Stimulated activated CD8-positive, alpha-beta memory T cell treated with anti-CD3 and anti-CD28 coated beads, Interleukin-15, amount 100 ng/mL, for 1 hour (primary cell): ENCODE results near the gene SLC66A1.

ENCODE experiments used
- DNase-seq: peaks from one replicate; pipeline ENCODE4 v3.0.0-alpha.2; 2020; ENCODE audit warnings: low read depth

The SLC66A1 gene

GRCh38 chr1:19343617-19344350 is 31.7 kb downstream of the SLC66A1 start:
- DNase-seq, result no peak

GRCh38 chr1:19344372-19344810 is 32.3 kb downstream of the SLC66A1 start:
- DNase-seq, result peak; percentile 8

- DNase-seq, result no peak
These were observed 32.7 kb downstream of the SLC66A1 start for GRCh38 chr1:19344831-19345230.

GRCh38 chr1:19345391-19345790 is 33.3 kb downstream of the SLC66A1 start:
- DNase-seq, result no peak

DNA sequence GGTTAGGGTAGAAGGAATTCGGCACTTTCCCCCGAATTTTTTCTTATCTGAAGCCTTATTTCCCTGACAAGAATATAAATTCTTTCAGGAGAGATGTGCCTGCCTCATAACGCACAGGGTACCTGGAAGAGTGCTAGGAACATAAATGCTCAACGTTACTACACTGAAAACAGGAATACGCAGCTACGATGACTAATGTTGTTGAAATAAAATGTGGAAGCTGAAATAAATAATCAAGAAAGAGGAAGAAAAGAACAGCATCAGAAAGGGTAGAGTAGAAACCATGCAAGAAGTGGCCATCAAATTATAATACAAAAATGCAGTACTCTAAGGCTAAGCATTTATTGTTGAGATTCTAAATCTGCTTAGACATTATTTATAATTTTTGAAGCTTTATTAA is 33.9 kb downstream of the SLC66A1 start:
- DNase-seq, result no peak

DNA sequence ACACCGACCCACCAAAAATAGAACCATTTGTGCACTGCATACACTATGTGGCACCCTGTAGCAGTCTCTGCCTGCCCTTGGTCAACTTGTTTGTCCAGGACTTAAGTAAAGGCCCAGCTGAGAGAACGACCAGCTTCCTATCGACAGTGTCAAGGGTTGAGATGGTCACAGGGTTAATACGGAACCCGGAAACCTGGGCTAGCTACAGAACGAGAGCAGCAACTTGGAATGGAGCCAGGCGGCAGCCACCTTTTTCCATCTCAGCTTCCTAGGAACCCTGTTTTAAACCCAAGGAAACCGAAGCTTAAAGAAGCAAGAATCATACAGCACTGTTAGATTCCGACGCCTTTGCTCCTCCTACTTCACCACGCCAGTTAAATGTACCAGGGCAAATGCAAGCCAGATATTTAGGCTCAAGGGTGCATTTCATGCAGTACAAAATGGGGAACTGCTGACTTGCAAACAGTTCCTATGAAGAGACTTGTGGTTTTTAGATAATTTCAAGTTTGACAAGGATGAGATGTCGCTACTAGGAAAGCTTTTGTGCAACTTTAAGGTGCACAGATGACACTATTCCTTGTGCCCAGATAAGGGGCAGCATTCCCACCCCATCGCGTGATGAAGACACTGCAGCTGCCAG is 35.5 kb downstream of the SLC66A1 start:
- DNase-seq, result no peak

GRCh38 chr1:19348441-19349198 is 36.5 kb downstream of the SLC66A1 start:
- no peak for DNase-seq

DNA sequence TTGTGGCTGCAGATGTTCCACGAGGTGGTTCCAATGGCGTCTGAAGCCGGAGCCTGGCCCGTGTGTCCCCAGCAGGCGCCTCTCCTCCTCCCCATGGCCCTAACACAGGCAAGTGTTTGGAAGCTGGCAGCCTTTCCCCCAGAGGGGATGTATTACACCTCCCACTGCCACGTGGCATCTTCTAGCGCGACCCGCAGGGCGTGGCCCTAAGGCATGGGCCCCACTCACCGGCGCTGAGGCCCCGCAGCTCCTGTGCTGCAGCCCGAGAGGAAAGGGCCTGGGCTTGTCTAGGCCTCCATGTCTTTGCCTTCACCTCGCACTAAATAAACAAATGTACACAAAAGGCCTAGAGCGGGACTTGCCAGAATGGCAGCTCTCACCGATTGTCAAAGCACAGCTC is 37.9 kb downstream of the SLC66A1 start:
- no peak for DNase-seq

GRCh38 chr1:19350566-19350965 is 38.4 kb downstream of the SLC66A1 start:
- DNase-seq, result no peak

DNA sequence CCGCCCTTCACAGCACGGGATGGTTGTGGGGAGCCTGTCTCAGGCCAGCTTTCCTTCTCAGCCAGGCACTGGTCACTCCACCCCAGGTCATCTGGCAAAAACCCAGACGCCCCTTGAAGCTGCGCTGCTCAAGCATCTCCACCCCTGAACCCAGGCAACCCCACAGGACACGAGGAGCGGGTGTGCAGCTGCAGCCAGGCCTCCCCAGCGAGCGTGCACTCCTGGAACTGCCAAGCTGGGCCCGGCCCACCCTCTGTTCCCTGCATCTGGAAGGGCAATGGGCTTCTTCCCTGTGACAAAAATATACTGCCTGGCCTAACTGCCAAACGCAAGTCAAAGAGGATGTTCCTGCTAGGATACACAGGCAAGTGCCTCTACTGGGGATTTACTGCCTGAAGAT is 39.7 kb downstream of the SLC66A1 start:
- DNase-seq, result no peak

DNA sequence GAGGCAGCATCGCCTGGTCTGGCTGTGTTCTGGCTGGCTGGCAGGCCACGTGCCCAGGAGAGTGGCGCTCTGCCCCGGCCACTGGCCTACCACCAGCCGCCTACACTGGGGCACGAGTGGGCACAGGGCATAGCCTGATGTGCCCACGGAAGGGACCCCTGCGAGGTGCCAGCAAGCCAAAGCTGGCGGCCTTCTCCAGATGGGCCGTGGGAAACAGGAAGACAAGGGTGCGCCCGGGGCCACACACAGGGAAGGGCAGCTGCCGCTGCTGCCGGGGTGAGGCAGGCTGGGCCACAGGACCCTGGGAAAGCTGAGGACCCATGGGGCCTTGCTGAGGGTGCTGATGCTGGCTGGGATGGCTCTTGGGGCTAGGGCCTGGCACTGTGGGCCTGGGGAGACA is 40.7 kb downstream of the SLC66A1 start:
- DNase-seq, result no peak

GRCh38 chr1:19353596-19353995 is 41.5 kb downstream of the SLC66A1 start:
- DNase-seq, result no peak

DNA sequence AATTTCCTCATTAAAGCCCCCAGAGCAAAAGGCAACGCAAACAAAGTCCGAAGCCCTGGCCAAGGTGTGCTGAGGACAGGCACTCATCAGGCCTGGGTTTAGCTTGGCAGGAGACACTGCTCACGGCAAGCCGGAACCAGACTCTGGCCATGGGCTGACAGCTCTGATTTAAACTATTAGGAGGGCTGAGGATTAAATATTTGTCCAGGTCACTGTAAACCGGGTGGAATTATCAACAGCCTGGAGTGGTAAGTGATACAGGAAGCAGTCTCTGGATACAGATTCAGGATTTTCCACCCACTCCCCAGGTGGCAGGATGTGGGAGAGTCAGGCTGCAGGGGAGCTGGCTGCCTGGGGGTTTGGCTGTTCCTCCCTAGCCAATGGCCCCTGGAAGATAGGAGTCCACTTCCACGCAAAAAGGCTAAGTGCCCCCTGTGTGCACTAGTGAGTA is 42.4 kb downstream of the SLC66A1 start:
- DNase-seq, result no peak

DNA sequence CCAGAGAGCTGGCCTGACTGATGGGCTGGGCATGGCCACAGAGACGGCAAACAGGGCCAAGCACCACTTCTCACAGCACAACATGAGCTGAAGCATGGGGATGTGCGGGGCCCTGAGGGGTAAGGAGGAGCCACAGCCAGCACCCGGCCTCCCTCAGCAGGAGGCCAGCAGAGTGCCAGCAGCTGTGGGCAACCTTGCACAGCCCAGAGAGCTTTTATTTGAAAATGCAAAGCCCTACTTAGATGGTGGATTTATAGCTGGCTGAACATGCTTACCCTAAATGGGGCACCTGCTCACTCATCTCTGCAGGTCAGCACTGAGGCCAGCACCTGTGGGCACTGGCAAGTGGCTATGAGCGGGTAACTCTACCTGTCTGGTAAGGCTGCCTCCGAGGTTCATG is 44.1 kb downstream of the SLC66A1 start:
- no peak for DNase-seq

- no peak for DNase-seq
These were observed 45.3 kb downstream of the SLC66A1 start for GRCh38 chr1:19357299-19357986.

DNA sequence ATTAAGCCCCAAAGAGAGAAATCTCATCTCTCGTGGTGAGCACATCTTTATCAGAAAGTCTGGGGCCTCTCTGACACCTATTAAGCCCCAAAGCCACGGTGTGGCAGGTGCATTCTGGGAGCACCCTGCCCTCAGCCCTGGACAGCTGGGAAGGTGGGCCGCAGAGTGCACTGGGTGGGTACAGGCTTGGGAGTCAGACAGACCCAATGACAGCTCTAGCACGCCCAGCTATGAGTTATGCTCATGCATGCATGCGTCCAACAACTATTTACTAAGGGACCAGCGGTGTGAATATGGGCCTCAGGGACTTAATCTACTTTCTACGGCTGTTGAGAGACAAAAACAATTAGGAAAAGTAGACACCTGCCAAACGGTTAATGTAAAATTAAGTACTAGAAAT is 46.6 kb downstream of the SLC66A1 start:
- no peak for DNase-seq

DNA sequence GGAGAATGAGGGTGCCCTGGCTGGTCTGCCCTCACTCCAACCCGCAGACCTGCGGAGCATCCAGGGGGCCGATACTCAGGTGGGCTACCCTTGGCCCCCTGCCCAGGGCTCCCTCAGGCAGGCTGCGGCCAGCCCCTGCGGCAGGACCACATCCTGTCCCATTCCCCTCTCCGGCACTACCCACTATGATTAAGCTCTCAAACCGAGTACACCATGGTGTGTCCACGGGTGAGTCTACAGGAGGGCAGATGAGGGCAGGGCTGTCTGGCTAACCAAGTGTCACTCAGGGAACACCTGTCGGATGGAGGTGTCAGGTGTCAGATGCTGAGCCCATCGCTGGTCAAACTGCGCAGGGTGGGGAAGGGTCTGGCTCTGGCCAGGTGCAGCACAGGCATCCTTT is 47.2 kb downstream of the SLC66A1 start:
- DNase-seq, result no peak

GRCh38 chr1:19360016-19360415 is 47.9 kb downstream of the SLC66A1 start:
- DNase-seq, result no peak

DNA sequence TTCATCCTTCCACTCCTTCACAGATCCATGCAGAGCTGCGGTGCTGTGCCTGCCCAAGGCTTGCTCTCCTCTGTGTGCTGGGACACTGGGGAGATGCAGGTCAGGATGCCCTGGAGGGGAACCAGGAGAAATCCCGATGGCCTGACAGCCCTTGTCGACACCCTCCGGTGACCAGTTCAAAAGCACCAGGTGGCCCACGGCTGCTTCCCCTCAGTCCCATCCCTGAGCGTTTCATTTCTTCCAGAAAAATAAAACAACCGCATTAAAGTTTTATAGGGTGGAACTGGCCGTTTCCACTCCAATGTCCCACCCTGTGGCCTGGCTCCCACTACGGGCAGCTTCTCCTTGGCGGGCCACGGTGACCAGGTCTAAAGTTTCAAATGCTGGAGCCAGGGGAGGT is 48.3 kb downstream of the SLC66A1 start:
- no peak for DNase-seq

- DNase-seq, result no peak
These were observed 48.9 kb downstream of the SLC66A1 start for GRCh38 chr1:19360843-19361610.

- no peak for DNase-seq
These were observed 49.6 kb downstream of the SLC66A1 start for GRCh38 chr1:19361611-19362147.
